SU-DHL-6 (cell line): ENCODE measurements around the gene TTC3.
"Not testable (repeated sequence)": the region's sequence is repeated elsewhere in the genome, so short reads cannot be mapped to it uniquely, and the experiment has no call there.

Experiments used
- H2AFZ ChIP-seq: fragments of 200-600 bp; sonication (generic); 2 replicates; pipeline ENCODE4 v1.6.1; 2014; ENCODE audit warnings: low read depth, mild to moderate bottlenecking, moderate library complexity, mixed read lengths, antibody characterized with exemption, low read length; ENCODE audit not compliant: severe bottlenecking
- H3F3A ChIP-seq: fragments of 200-600 bp; shearing (Covaris generic); 2 replicates; pipeline ENCODE4 v1.6.0; 2016; ENCODE audit warnings: antibody characterized with exemption, mild to moderate bottlenecking; ENCODE audit not compliant: insufficient read depth
- H3K27ac ChIP-seq: fragments of 200-600 bp; sonication (generic); 2 replicates; pipeline ENCODE4 v1.5.1; 2016; ENCODE audit warnings: low read depth, mild to moderate bottlenecking, low read length, moderate library complexity, mixed read lengths
- H3K27me3 ChIP-seq: fragments of 200-600 bp; sonication (generic), shearing (Covaris generic); 2 replicates; pipeline ENCODE4 v1.6.0; 2014; ENCODE audit warnings: mild to moderate bottlenecking, low read length
- H3K36me3 ChIP-seq: fragments of 200-600 bp; sonication (generic); 2 replicates; pipeline ENCODE4 v1.6.1; 2014; ENCODE audit warnings: mild to moderate bottlenecking, low read length, mixed read lengths
- H3K4me2 ChIP-seq: fragments of 300-600, 200-600 bp; shearing (Covaris generic), sonication (generic); 2 replicates; pipeline ENCODE4 v1.6.0; 2014; ENCODE audit warnings: low read length, low read depth, mild to moderate bottlenecking; ENCODE audit not compliant: poor library complexity, severe bottlenecking
- H3K4me3 ChIP-seq: fragments of 200-600 bp; sonication (generic); 2 replicates; pipeline ENCODE4 v1.5.1; 2014; ENCODE audit warnings: antibody characterized with exemption, low read length, mild to moderate bottlenecking, mixed read lengths; ENCODE audit not compliant: insufficient read depth, poor library complexity, severe bottlenecking
- H3K79me2 ChIP-seq: fragments of 200-600 bp; sonication (generic); 2 replicates; pipeline ENCODE4 v1.6.1; 2014; ENCODE audit warnings: mild to moderate bottlenecking, low read length, moderate library complexity; ENCODE audit not compliant: insufficient read depth
- H3K9ac ChIP-seq: fragments of 200-600 bp; sonication (generic); 2 replicates; pipeline ENCODE4 v1.7.0; 2014; ENCODE audit warnings: mild to moderate bottlenecking, low read length
- H3K9me2 ChIP-seq: fragments of 200-600 bp; sonication (generic); replicated peaks from 2 replicates; pipeline ENCODE4 v1.6.1; 2014; ENCODE audit warnings: low read length; ENCODE audit not compliant: insufficient read depth
- H3K9me3 ChIP-seq: fragments of 200-600 bp; sonication (generic); 2 replicates; pipeline ENCODE4 v1.6.1; 2014; ENCODE audit warnings: low read length, mixed read lengths; ENCODE audit not compliant: insufficient read depth
- H4K20me1 ChIP-seq: fragments of 200-600 bp; sonication (generic); 2 replicates; pipeline ENCODE4 v1.6.1; 2014; ENCODE audit warnings: low read depth, mild to moderate bottlenecking, antibody characterized with exemption, low read length, moderate library complexity, mixed read lengths
- CTCF ChIP-seq: fragments of 200-600 bp; sonication (generic); IDR thresholded peaks from one replicate; pipeline ENCODE4 v1.5.1; 2017; ENCODE audit warnings: antibody characterized with exemption, mild to moderate bottlenecking, low read length, moderate library complexity; ENCODE audit not compliant: insufficient read depth, poor library complexity, severe bottlenecking
- EZH2phosphoT487 ChIP-seq: fragments of 200-600 bp; sonication (generic), shearing (Covaris generic); conservative IDR thresholded peaks from 2 replicates; pipeline ENCODE4 v1.6.1; 2018; ENCODE audit warnings: mild to moderate bottlenecking, antibody characterized with exemption, low read length, moderate library complexity, mixed read lengths

TTC3 gene

GRCh38 chr21:37045556-37045955 is 27.5 kb upstream of the TTC3 start:
- no peaks in the 10 kb centered on the region for H3F3A ChIP-seq
- H3K9me3 ChIP-seq = no peaks in the 10 kb centered on the region
- H3K36me3 ChIP-seq = no peaks in the 10 kb centered on the region
- no peaks in the 10 kb centered on the region for H3K79me2 ChIP-seq
- no peak overlapping the region for H3K4me3 ChIP-seq
- no peak overlapping the region for H3K4me2 ChIP-seq
- no peak for TF ChIP-seq EZH2phosphoT487
- TF ChIP-seq CTCF = no peak
- no peaks in the 10 kb centered on the region for H3K9me2 ChIP-seq
- no peak overlapping the region for H3K9ac ChIP-seq
- H4K20me1 ChIP-seq = no peaks in the 10 kb centered on the region
- no peaks in the 10 kb centered on the region for H3K27me3 ChIP-seq
- no peak overlapping the region for H3K27ac ChIP-seq
- H2AFZ ChIP-seq = no peak overlapping the region

GRCh38 chr21:37047079-37047478 is 26.0 kb upstream of the TTC3 start:
- H3K36me3 ChIP-seq = no peaks in the 10 kb centered on the region
- TF ChIP-seq CTCF = no peak
- no peak for TF ChIP-seq EZH2phosphoT487
- H3K9me2 ChIP-seq = no peaks in the 10 kb centered on the region
- H3F3A ChIP-seq = no peaks in the 10 kb centered on the region
- H3K27ac ChIP-seq = no peak overlapping the region
- no peak overlapping the region for H3K9ac ChIP-seq
- H2AFZ ChIP-seq = no peak overlapping the region
- no peaks in the 10 kb centered on the region for H4K20me1 ChIP-seq
- H3K79me2 ChIP-seq = no peaks in the 10 kb centered on the region
- H3K4me3 ChIP-seq = no peak overlapping the region
- no peaks in the 10 kb centered on the region for H3K9me3 ChIP-seq
- no peaks in the 10 kb centered on the region for H3K27me3 ChIP-seq
- H3K4me2 ChIP-seq = no peak overlapping the region

- not testable (repeated sequence) for H3K79me2 ChIP-seq, H3K27ac ChIP-seq, H3K9me2 ChIP-seq, H3K4me3 ChIP-seq, H4K20me1 ChIP-seq, H3K36me3 ChIP-seq, H3K27me3 ChIP-seq, H3K9ac ChIP-seq, H3F3A ChIP-seq, H3K4me2 ChIP-seq, H2AFZ ChIP-seq, H3K9me3 ChIP-seq
Measured at GRCh38 chr21:37049741-37050140, 23.3 kb upstream of the TTC3 start.

GRCh38 chr21:37055271-37055855 is 17.7 kb upstream of the TTC3 start:
- Histone ChIP-seq H3K79me2 (no peaks in the 10 kb centered on the region), H3K27ac (no peak overlapping the region), H2AFZ (no peak overlapping the region), H3K9me2 (no peaks in the 10 kb centered on the region), H3K27me3 (no peaks in the 10 kb centered on the region), H4K20me1 (no peaks in the 10 kb centered on the region), H3K9me3 (no peaks in the 10 kb centered on the region), H3F3A (no peaks in the 10 kb centered on the region), H3K9ac (no peak overlapping the region), H3K4me3 (no peak overlapping the region), H3K36me3 (no peaks in the 10 kb centered on the region), H3K4me2 (no peak overlapping the region)
- no peak for TF ChIP-seq EZH2phosphoT487
- no peak for TF ChIP-seq CTCF
